Breast epithelium (tissue), 3 donors: ENCODE data around the gene SSH2.

ENCODE experiments used
- POLR2A ChIP-seq: fragments of 450-650 bp; IDR thresholded peaks from one replicate; pipeline ENCODE4 v1.6.1; 2016; ENCODE audit warnings: antibody characterized with exemption, mild to moderate bottlenecking, moderate library complexity
- TF ChIP-seq, protein P1 (sequence below), 3 donors: fragments of 450-650 bp; IDR thresholded peaks; one replicate each; pipeline ENCODE4 v1.5.1; 2016 to 2017; ENCODE audit warnings: antibody characterized with exemption in 3 of 3, mild to moderate bottlenecking in 3 of 3, moderate library complexity in 3 of 3

DNA sequence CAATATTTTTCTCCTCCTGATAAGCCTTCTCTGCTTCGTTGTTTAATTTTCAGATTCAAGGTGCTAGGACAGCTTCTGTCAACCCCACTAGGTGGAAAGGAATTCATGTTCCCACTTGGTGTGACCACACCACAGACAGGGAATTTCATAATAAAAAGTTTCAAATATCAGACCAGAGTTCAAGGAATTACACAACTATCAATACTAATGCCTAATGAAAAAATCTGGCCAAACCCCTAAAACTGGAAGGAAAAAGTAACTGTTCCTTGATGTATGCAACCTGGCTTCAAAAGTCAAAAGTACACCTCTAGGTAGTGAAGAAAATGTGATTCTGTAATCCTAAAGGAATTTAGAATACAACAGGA is 219.5 kb downstream of the SSH2 start:
- TF ChIP-seq POLR2A, result no peak
- TF ChIP-seq, protein P1, sequence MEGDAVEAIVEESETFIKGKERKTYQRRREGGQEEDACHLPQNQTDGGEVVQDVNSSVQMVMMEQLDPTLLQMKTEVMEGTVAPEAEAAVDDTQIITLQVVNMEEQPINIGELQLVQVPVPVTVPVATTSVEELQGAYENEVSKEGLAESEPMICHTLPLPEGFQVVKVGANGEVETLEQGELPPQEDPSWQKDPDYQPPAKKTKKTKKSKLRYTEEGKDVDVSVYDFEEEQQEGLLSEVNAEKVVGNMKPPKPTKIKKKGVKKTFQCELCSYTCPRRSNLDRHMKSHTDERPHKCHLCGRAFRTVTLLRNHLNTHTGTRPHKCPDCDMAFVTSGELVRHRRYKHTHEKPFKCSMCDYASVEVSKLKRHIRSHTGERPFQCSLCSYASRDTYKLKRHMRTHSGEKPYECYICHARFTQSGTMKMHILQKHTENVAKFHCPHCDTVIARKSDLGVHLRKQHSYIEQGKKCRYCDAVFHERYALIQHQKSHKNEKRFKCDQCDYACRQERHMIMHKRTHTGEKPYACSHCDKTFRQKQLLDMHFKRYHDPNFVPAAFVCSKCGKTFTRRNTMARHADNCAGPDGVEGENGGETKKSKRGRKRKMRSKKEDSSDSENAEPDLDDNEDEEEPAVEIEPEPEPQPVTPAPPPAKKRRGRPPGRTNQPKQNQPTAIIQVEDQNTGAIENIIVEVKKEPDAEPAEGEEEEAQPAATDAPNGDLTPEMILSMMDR (IDR thresholded peaks at IDR 0.05), result no peak
